PC-3 (cell line): ENCODE measurements around the gene ARID5B.

Source experiments
- CTCF ChIP-seq: fragments of 300-600 bp; sonication (generic); conservative IDR thresholded peaks from 2 replicates; pipeline ENCODE4 v1.5.1; 2017; ENCODE audit warnings: antibody characterized with exemption, low read depth, mild to moderate bottlenecking, low read length
- EZH2 ChIP-seq: fragments of 300-600 bp; sonication (generic); IDR thresholded peaks from one replicate; pipeline ENCODE4 v1.6.1; 2017; ENCODE audit warnings: antibody characterized with exemption, mild to moderate bottlenecking, low read length; ENCODE audit not compliant: unreplicated experiment
- EZH2phosphoT487 ChIP-seq: fragments of 300-600 bp; sonication (generic); IDR thresholded peaks from 2 replicates; pipeline ENCODE4 v1.6.1; 2018; ENCODE audit warnings: mild to moderate bottlenecking, antibody characterized with exemption, low read length, borderline replicate concordance

GRCh38 chr10:62062028-62062427, 160.5 kb downstream of the ARID5B start:
- TF ChIP-seq CTCF (no peak), EZH2phosphoT487 (no peak), EZH2 (no peak)
